ENCODE results near the gene MCM9.

DNA sequence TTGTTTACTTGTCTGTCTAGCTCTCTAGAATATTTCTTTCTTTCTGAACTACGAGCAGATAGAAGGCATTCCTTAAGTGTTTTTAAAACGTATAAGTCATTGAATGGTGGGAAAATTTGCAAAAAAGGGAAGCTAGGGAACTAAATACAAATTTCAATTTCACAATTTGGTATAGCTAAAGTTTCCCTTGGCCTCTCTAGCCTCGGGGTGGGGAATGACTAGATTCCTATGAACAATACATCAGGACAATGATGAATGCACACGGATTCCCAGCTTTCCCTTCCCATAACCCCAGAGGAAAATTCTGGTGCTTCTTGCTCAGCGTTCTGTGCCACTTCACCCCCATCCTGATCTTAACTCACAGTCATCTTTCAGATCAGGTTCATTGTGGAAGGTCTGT is 154.3 kb downstream of the MCM9 start:
- TF ChIP-seq, protein P1, sequence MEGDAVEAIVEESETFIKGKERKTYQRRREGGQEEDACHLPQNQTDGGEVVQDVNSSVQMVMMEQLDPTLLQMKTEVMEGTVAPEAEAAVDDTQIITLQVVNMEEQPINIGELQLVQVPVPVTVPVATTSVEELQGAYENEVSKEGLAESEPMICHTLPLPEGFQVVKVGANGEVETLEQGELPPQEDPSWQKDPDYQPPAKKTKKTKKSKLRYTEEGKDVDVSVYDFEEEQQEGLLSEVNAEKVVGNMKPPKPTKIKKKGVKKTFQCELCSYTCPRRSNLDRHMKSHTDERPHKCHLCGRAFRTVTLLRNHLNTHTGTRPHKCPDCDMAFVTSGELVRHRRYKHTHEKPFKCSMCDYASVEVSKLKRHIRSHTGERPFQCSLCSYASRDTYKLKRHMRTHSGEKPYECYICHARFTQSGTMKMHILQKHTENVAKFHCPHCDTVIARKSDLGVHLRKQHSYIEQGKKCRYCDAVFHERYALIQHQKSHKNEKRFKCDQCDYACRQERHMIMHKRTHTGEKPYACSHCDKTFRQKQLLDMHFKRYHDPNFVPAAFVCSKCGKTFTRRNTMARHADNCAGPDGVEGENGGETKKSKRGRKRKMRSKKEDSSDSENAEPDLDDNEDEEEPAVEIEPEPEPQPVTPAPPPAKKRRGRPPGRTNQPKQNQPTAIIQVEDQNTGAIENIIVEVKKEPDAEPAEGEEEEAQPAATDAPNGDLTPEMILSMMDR (IDR thresholded peaks at IDR 0.05): no peak
- TF ChIP-seq EP300 (IDR thresholded peaks at IDR 0.05): no peak
